Renal cortex interstitium (tissue), 15 donors: ENCODE measurements around the gene MASP2. TPM values are rescaled to one million over a fixed set of nuclear protein-coding genes. Genes with fewer than 3 reads are reported as not detected.
"Not testable (repeated sequence)": the region's sequence is repeated elsewhere in the genome, so short reads cannot be mapped to it uniquely, and the experiment has no call there.

Experiments
- DNase-seq, 11 donors: peaks; one replicate each; pipeline ENCODE4 v3.0.0-alpha.2; 2013; ENCODE audit warnings: low read depth in 9 of 11, low spot score in 4 of 11; ENCODE audit errors: extremely low read depth in 1 of 11
- long read RNA-seq, 16 experiments: transcript quantifications; one replicate each; lab custom pipeline, GENCODE V29; 2026
- polyA plus RNA-seq, 3 donors: library from polyadenylated mRNA; unstranded; fragments of 120-200 nt; gene quantifications; one replicate each; pipeline ENCODE4 v1.2.1, GENCODE V29; 2013; ENCODE audit not compliant: insufficient read length in 3 of 3

The MASP2 gene
- polyA plus RNA-seq: 1 to 10 TPM; 4.6 to 9.6 (median 5.8) TPM
- long read RNA-seq, donor 1: 0 reads
- long read RNA-seq, donor 2: 0 reads
- long read RNA-seq, donor 3: 0 reads
- long read RNA-seq, donor 4: 0 reads
- long read RNA-seq, donor 5: 0 reads
- long read RNA-seq, donor 6: 0 reads
- long read RNA-seq, donor 7: 0 reads
- long read RNA-seq, donor 8: 0 reads
- long read RNA-seq, donor 9: 0 reads
- long read RNA-seq, donor 10: 0 reads
- long read RNA-seq, donor 11: 0 reads
- long read RNA-seq, donor 12: 0 reads
- long read RNA-seq, donor 13: 0 reads
- long read RNA-seq, donor 14: 0 reads
- long read RNA-seq, donor 15: 0 reads
- long read RNA-seq, donor 16: 0 reads

GRCh38 chr1:11046625-11047365 lies at the start of gene MASP2:
Gene MASP2 (minus strand): TSS chr1:11047239. CDS start chr1:11047207, 32 bp downstream.
- DNase-seq: no peak

GRCh38 chr1:11083784-11084183 lies 36.7 kb upstream of the MASP2 start:
- DNase-seq: not testable (repeated sequence)

- no peak for DNase-seq
Observed at GRCh38 chr1:11080931-11081330, 33.9 kb upstream of the MASP2 start.

DNA sequence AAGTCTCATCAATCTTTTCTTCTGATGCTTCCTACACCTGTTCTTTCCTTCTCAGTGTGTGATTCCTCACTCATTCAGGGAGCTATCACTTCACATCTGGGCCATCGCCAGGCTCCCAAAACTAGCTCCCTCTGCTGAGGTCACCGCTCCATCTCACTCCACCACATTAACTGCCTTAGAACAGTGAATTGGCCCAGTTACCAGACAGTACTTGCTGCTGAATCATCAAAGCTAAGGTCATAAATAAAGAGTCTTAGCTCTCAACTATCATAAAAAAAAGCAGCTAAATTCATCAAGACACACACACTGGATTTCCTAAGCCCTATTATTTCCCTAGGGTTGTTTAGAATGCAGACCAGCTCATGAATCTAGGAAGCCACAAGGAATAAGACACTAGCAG lies 31.6 kb upstream of the MASP2 start:
- no peak for DNase-seq

GRCh38 chr1:11073398-11073797 lies 26.4 kb upstream of the MASP2 start:
- not testable (repeated sequence) for DNase-seq

GRCh38 chr1:11072216-11072917 lies 25.3 kb upstream of the MASP2 start:
- no peak for DNase-seq

DNA sequence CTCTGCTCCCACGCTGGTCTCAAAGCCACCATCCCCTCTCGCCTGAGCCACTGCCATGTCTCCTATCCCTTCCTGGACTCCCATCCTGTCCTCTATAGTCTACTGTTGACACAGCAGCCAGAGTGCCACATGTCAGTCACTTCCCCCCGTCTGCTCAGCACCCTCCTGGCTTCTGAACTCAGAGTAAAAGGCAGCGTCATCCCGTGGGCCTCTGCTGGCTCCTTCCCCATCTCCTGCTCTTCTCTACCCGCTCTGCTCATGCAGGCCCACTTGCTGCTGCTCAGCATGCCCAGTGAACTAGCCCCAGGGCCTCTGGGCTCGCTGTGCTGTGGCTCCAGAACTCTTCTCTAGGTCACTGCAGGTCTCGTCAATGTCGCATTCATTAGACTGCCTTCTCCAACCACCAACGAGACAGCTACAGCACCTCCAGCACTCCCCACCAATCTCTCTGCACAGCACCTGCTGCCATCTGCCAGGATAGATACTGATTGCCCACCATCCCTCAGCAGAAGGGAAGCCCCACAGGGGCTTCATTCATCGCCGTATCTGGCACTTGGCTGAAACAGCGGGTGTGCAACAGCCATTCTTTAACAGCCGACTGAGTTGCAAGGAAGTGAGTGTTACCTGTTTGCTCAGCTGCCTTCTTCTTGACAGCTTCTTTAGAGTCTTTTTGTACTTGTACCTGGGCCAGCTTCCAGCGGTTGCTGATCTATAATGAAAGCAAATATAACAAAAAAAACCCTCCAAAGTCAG lies 24.6 kb upstream of the MASP2 start:
- no peak for DNase-seq

DNA sequence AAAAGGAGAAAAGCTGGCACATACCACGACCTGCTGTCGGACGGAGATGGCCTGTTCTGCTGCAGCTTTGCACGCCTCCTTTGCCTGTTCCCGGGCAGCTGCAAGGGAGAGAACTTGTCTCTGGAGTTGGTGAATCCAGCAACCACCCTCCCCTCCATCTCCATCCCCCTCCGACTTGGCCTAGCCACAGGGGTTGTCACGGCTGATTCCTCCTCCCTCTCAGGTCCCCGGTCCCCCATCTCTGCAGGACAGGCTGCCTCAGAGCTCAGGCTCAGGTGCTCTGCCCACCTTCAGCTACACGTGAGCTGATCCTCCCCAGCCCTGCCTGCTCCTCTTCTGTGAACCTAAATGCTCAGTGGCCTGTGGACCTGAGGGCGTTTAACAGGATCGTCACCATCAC lies 23.8 kb upstream of the MASP2 start:
- no peak for DNase-seq

DNA sequence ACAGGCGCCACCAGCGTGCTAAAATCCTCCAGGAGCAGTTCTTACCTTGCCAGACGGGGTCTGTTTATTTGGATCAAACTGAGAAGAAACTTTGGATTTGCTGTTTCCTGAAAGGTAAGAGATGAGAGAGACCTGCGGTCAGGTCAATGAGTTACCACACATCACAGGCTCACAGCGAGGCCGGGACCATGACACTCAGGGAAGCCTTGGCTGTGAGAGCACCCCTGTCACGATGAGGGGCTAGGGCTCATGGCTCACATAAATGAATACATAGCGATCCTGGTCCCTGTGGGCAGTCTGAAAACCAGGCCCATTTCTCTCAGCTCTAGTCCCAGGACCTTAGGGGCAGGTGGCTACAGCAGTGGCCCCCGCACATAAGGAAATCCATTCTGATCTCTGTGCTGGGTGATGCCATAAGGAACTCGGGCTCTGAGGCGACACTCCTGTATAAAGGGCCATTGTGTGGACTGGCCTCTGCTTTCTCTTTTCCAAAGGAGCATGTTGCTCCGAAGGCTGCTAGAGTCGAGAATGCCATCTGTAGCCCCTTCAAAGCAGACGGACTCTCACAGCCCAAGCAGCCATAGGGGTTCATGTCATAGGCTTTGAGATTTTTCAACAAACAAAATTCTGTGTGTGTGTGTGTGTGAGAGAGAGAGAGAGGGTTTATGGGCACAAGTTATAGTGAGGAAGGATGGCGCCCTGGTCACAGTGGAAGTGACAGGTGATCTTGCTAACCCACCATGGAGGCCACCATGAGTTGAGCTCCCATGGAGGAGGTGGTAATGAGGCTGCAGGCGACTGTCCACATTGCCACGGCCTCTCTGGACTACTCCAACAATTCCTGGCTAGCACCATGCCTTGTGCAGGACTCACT lies 21.8 kb upstream of the MASP2 start:
- no peak for DNase-seq

DNA sequence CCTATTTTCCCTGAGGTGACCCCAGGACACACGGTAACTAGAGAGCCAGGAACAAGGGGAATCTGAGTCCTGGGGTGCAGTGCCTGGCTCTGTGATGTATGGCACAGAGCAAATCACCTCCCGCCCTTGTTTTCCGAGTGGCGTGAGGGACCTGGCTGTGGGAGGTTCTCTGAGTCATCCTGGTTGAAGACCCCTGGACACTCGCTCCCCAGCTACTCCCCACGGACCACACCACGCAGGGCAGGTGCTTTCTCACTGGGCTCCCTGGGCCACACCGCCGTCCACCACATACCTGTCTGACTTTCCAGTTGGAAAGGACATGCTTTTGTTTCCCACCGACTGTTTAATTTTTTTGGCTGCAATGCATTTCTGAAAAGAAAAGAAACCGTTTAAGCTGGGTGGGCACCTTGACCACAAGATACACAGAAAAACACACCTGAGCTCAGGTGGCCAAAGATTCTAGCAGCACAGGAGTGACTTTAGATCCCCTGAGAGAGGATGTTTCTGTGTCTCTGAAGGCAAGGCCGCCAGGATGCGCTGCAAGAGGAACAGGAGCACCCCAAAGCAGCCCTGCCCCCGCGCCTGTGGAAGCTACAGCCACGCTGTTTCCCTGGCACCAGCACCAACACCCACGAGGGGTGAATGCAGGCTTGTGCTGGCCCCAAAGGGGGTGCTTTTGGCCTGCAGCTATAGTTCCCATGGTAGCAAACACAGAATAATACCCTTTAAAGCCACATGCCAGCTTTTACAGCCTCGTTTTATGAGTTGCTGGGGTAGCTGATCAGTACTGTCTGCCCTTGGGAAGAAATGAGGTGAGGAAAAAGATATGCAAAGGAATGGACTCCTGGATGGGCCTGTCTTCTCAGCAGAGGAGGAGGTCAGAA lies 20.9 kb upstream of the MASP2 start:
- no peak for DNase-seq

- DNase-seq: no peak
Observed at GRCh38 chr1:11065796-11066195, 18.8 kb upstream of the MASP2 start.

GRCh38 chr1:11064942-11065341 lies 17.9 kb upstream of the MASP2 start:
- DNase-seq: no peak

DNA sequence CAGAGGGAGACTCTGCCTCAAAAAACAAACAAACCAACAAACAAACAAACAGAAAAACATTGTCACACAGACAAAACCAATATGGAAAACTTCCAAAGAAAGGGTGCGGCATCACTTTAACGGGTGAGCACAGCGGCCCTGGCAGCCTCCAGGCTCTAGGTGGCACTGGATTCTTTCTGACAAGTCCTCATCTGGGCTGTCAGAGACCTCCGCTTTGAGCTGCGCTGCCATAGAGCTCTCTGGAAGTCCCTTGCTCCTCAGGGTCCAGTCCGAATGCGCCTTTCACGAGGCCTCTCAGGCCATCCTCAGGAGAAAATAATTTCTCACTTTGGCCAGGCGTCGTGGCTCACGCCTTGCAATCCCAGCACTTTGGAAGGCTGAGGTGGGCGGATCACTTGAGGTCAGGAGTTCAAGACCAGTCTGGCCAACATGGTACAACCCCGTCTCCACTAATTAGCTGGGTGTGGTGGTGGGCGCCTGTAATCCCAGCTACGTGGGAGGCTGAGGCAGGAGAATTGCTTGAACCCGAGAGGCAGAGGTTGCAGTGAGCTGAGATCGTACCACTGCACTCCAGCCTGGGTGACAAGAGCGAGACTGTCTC lies 17.0 kb upstream of the MASP2 start:
- not testable (repeated sequence) for DNase-seq

DNA sequence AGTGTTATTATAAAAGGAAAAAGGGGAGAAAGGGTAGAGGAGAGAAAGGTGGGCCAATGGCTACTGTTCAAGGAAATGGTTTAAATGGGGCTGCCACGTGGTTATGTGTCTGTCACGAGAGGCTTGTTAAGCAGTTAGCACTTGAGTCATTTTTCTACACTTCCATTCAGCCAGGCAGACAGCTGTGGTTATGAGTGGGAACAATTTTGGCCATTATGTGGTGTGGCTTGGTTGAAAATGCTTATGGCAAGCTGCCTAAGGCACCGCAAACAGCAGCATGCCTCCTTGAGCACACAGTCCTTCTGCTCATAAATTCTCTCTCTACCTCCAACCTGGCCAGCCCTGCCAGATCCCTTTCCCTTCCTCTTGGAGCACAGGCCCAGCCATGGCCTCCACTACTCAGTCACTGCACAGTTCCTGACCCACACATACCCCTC lies 15.9 kb upstream of the MASP2 start:
- DNase-seq: no peak

DNA sequence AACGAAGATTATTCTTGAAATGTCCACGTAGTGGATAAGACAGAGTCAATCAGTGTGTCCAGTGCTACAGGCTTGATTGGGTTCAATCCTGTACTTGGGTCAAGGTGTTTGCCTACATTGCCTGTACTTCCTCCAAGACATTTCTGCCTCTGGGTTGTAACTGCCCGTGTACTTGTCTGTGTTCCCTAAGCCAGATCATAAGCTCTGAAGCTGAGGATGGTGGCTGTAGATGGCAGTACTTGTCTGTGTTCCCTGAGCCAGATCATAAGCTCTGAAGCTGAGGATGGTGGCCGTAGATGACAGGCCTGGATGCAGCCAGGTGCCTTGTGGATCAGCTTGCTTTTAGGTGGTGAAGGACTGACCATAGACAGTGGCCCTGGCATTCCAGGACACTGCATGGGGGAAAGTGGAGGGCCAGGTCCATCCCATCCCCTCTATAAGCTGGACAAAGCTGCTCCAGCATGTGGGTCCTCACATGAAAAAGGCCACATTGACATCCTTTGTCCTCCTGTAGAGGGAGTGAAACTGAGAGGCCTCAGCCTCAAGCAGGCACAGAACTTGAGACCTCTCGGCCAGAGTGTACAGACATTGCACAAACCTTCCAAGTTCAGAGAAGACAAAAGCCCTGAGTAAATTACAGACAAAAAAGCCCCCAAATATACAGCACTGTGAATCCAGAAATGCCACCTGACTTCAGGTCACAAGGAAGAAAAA lies 14.8 kb upstream of the MASP2 start:
- no peak for DNase-seq
